ENCODE results near the gene DOCK2.
"Not testable (repeated sequence)": the region's sequence is repeated elsewhere in the genome, so short reads cannot be mapped to it uniquely, and the experiment has no call there.

DOCK2 gene

DNA sequence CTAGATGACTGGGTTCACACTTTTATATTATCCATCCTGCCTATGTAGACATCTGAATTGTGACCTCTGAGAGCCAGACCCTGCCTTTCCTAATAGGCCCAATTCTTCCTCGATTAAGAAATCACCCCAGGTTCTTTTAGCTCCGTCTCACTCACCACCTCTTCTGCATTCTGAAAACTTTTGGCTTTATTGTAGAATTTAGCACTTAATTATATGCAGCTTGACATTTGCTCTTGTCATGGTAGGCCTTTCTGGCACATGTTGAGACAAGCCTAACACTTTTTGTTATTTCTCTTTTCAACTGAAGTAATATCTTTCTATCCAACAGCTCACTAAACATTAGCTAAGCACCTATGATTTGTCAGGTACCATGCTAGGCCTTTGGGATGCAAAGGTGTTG is 180.0 kb downstream of the DOCK2 start:
- no peak for DNase-seq (ENCODE audit: low spot score)

DNA sequence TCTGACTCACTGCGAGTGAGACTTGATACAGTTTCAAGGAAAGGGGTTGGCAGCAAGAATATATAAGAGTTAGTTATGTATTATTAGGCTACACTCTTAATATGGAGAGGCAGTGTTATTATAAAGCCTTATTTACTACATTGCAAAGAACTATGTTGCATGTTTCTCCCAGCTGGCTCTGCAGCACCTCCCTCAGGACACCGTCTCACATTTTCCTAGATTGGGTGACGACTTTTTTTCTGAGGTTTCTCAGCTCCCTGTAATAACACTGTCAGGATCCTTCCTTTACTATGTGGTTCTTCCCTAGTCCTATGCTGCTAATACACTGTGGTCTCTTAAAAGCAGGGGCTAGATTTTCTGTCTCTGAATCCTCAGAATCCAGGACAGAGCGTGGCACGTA is 189.5 kb downstream of the DOCK2 start:
- no peak for DNase-seq (ENCODE audit: low spot score)

DNA sequence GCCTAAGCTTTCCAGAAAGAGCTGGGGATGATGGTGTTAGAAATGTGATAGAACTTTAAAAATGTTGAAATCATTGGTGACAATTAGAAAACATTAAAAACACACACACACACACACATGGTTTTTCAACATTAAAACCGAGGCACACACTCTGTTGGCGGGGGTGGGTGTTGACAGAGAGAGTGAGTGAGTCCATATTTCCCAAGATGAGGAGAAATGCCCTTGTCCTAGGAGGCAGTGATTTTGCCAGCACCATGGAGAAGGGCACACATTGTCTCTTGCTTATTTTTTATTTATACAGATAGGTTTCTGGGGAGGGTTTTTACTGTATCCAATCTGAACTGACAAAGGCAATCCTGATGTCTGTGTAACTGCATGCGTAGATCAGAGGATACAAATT is 190.7 kb downstream of the DOCK2 start:
- DNase-seq (ENCODE audit: low spot score) = peak; percentile 14

DNA sequence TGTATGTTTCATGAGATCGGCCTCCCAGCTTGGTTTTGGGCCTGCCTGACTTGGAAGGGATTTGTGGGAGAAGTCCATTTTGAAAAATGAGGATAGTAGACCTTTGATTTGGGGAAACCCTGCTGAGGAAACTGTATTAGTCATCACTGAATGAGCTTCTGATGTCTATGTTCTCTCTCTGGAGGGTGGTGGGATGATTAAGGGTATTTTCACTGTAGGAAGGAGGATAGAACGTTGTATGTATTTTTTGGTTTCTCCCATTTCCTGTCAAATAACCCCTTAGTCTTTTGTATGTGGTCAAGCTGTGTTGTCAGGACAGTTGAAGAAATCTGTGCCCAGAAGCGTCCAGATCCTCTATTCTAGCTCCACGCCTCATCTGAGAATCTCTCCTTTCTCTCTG is 191.3 kb downstream of the DOCK2 start:
- no peak for DNase-seq (ENCODE audit: low spot score)

DNA sequence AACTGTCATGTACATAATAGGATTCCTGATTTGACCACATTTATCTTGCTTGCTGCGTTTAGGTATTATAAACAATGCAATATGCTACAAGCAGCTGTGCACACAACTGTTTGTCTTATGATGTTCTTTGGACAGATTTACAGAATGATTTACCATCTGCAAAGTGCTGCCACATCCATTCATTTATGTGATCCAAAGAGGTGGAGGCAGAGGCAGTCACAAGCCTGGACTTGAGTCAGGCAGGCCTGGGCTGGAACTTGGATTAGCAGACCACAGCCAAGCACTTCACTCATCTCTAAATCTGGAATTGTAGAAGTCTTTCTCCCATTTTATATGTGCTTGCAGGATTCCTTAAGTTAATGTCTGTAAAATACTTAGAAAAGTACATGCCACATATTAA is 194.3 kb downstream of the DOCK2 start:
- no peak for DNase-seq (ENCODE audit: low spot score)

DNA sequence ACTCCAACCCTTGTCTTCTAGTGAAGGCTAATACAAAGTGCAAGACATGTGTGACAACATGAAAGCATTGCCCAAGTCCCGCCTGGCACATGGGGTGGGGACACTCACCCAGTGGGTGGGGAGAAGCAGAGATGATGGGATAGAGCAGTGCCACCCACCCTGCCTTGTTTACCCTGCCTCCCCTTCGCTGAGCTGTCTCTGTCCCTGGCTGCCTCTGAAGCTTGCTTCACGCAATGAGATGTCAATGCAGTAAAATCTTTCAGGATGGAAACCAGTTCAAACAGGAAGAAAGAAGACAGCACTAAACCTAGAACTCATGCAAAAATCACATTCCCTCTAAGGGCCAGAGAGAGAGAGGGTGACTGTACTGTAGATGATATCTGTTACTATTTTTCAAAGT is 195.2 kb downstream of the DOCK2 start:
- no peak for DNase-seq (ENCODE audit: low spot score)

DNA sequence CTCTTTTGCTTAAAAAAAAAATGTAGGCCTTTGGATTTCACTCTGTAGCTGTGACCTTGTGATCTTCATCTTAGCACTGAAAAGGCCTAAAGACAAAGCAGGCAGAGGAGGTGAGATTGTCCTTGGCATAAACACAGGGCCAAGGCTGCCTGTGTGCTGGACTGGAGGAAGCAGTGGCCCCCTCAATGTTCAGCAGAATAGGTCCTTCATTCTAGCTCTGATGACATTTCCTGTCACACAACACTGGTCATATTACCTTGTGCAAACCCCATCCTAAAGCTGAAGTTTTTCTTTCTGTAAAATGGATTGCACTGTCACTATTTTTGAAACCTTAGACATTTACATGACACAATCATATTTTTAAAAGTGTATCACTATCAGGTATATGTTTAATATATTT is 195.8 kb downstream of the DOCK2 start:
- DNase-seq (ENCODE audit: low spot score) = no peak

DNA sequence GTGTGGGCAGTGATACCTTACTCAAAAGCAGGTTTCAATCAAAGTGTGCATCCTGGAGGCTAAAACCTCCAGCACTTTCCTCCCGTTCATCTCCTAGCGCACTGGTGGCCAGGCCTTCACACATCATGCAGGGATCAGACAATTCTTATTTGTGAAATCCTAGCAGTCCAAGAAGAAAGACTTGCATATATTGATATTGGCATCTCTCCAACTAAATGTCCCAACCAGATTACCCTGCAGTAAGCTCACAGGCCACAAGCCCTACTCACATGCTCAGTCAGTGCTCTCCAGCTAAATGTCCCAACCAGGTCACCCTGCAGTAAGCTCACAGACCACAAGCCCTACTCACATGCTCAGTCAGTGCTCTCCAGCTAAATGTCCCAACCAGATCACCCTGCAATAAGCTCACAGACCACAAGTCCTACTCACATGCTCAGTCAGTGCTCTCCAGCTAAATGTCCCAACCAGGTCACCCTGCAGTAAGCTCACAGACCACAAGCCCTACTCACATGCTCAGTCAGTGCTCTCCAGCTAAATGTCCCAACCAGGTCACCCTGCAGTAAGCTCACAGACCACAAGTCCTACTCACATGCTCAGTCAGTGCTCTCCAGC is 196.7 kb downstream of the DOCK2 start:
- DNase-seq (ENCODE audit: low spot score) = not testable (repeated sequence)

DNA sequence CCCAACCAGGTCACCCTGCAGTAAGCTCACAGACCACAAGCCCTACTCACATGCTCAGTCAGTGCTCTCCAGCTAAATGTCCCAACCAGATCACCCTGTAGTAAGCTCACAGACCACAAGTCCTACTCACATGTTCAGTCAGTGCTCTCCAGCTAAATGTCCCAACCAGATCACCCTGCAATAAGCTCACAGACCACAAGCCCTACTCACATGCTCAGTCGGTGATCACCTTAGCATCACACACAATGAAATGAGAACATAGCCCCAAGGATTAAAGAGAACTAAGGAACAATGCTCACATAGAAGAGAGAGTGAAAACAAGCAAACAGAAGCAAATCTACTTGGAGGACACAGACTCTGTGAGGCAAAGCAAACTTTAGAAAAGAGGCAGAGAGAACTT is 197.5 kb downstream of the DOCK2 start:
- not testable (repeated sequence) for DNase-seq (ENCODE audit: low spot score)

DNA sequence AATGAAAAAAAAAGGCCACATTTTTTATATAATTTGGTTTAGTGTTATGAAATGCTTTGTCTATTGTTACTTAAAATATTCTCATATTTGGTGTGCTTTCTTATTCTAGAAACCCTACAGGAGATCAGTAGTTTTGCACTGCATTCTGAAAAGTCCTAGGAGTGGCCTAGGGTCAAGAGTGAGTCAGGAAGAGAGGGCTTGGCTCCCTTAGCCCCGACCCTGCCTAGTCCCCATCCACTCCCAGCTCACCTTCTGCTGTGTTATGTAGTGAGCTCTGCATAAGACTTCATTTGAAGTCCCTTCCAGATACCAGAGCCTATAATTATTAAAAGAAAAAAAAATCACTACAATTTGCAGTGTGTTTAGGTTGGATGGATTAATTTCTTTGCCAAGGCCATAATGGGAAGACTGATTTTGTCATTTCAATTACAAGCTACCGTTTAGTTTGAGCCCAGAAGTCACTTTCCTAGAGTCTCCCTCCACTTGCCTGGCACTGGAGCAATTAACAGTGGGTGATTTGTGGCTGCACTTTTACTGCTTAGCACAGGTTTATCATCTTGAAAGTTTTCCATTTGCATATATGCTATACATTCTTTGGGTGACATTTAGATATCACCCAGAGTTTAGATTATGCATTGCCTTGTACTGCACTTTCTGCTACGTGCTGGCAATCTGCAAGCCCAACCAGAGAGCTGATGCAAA is 199.9 kb downstream of the DOCK2 start:
- no peak for DNase-seq (ENCODE audit: low spot score)

DNA sequence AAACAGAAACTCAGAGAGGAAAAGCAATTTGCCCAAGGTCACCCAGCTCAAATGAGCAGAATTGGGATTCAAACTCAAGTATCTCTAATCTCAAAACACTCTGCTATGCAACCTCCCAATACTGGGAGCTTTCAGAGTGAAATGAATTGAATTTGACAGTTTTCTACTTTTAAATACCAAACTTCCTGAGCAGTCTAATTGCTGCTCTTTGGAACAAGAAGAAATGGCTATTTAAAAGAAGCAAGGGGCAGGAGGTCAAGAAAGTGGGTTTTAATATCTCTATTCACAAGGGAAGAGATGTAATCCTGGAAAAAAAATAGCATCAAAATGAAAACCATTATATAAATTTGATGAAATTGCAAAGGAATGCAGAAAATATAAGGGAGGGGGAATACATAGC is 200.6 kb downstream of the DOCK2 start:
- no peak for DNase-seq (ENCODE audit: low spot score)

DNA sequence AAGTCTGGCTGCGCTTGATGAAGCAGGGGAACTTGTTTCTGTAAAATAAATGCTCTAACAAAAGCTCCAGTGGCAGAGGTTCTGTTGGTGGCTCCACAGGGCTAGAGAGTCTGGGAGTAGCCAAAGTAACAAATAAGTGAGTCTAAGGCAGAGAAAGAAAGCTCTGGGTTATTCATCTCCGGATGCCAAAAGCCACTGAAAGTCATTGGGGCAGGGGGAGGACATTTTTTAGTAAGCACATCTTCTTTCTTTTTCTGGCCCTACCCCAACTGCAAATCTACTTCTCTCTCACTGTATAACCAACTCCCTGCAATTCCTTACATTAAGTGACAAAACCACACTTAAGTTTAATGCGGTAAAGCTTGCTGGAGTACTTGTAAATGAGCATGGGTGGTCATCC is 201.6 kb downstream of the DOCK2 start:
- no peak for DNase-seq (ENCODE audit: low spot score)

DNA sequence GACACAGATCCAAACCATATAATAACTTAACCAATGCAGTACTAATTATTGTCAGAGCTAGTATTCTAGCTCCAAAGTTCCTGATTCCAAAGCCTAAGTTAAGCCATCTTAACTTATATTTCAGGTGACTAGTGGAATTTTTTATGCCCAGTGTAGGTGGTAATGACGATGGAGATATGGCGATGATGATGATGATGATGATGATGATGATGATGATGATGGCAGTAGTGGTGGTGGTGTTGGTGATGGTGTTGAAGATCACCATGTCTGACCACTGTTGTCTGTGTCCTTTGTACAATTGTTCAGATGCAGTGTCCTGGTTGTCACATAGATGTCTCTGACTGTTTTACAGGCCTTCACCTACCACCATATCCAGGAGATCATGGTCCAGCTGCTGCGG is 203.3 kb downstream of the DOCK2 start:
- DNase-seq (ENCODE audit: low spot score) = no peak

DNA sequence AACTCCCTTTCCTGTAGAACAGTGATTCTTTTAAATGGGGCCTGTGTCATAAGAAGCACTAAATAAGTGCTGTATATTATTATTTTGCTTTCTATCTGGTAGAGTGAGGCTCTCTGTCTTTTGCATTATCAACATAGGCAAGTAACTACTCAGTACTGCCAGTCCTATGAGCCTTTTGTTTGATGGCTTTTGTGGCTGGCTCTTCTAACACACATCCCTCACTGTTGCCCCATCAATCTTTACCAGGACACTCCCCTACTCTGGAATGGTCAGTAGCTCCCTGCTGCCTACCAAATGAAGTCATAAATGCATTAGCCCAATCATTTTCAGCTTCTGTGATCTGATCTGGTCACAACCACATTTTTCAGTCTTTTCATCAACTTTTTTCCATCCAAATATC is 205.6 kb downstream of the DOCK2 start:
- no peak for DNase-seq (ENCODE audit: low spot score)

DNA sequence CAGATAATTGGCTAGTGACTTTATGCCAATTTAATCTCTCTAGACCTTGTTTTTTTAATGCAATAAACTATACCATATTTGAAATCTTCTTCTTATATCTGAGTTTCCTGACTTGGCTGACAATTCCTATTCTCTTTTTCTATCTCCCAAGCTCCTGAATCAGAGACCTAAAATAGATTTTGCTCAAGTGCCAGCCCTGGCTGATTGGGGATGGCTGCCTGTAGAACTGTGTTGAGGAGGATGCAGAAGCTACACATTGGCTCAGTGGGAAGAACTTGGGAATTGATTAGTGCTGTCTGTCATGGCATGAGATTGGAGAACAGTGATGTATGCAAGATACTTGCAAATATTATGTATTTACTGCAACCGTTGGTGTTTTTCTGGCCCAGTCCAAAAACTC is 210.4 kb downstream of the DOCK2 start:
- DNase-seq (ENCODE audit: low spot score) = no peak

DNA sequence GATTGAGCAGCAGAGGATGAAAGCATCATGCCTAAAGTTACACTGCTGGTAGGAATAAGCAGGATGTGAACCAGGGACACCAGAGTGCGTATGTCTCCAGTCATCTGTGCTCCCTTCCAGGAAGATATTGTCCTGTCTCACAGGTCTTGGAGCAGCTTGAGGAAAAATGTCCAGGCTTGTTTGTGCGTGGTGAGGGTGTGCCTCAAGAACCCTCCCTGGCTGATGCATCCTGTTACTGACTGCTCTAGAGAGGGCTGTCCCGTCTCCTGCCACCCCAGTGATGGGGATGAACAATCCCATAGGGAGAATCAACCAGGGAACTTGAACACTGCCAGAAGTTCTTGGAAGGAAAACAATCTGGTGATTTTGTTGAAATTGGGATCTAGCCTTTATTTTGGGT is 211.2 kb downstream of the DOCK2 start:
- DNase-seq (ENCODE audit: low spot score) = no peak

DNA sequence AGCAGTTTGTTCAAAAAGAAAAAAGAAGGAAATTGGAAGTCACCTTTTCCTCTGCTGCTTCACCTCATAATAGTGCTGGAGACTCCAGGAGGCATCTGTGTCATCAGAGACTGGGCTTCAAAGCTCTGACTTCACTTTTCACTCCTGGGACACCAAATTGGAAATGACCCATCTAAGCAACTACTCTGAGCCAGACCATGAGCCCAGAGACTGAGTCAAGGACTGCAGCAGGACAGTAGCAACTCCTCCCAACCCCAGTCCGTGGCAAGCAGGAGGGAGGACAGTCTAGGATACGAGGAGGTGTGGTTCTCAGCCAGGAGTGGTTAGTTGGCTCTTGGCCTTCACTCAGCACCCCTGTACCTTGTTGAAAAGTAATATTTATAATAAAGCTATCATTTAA is 211.7 kb downstream of the DOCK2 start:
- DNase-seq (ENCODE audit: low spot score) = no peak

DNA sequence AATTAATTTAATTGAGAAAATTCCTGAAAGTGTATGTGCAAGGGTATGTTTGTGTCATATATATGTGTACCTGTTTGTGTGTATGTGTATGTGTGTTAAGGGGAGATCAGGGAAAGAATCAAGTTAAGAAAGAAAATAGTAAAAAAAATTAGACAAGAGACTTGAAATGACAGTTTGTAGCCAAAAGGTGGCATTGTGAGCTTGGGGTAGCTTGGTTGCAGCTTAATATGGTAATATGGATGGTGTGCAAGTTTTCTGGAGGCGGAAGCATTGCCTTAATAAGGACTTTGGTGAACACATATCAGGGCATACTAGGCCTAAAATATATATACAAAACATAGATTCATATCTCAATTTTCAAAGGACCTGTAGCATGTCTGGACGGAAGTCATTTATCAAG is 213.3 kb downstream of the DOCK2 start:
- DNase-seq (ENCODE audit: low spot score) = no peak

DNA sequence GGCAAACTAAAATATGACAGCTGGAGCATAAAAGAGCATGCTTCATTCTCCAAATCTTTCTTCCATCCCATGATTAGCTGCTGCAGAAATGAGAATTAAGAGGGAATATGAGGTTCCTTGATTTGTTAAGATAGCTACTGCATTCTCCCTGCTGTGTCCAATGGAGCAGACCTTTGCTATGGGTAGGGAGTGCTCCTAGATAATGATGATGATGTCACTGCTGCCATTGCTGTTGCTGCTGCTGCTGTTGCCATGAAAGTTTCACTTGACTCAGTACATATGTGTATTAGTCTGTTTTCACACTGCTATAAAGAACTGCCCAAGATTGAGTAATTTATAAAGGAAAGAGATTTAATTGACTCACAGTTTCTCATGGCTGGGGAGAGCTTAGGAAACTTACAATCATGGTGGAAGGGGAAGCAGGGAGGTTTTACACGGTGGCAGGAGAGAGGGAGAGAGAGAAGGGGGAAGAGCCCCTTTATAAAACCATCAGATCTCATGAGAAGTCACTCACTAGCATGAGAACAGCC is 214.3 kb downstream of the DOCK2 start:
- DNase-seq (ENCODE audit: low spot score) = no peak

DNA sequence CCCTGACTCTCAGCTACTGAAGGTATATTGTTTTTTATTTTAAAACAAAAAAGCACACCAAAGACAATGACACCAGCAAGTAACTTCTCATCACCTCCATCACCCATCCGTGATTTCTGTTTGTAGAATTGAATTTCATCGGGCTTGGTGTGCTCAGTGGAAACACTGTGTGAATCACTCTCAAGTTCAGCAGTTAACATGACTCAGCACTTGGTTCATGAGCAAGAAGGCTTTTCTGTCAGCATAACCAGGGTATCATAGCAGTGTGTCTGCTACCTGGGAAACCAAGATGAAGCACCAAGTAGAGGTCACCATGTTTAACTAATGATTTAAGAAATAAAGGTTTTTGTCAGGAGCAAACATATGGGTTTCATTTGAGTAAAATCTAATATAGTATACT is 219.5 kb downstream of the DOCK2 start:
- DNase-seq (ENCODE audit: low spot score) = peak; percentile 85

DNA sequence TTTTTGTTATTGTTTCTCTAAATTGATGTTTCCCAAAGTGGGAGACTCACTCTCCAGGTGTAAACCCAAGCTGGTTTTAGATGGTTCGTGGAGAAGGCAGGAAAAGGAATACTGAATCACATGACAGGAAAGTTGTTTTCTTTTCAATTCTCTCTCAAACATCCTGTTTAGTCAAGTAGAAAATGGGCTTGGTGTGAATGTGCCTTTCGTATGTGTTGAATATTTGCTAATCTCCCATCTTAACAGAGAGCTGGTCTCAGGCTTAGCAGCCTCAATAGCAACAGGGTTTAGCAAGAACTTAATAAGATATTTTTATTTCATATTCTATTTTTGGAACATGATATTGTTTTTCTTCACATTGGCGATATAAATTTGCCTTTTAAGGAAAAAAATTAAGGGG is 223.5 kb downstream of the DOCK2 start:
- no peak for DNase-seq (ENCODE audit: low spot score)

DNA sequence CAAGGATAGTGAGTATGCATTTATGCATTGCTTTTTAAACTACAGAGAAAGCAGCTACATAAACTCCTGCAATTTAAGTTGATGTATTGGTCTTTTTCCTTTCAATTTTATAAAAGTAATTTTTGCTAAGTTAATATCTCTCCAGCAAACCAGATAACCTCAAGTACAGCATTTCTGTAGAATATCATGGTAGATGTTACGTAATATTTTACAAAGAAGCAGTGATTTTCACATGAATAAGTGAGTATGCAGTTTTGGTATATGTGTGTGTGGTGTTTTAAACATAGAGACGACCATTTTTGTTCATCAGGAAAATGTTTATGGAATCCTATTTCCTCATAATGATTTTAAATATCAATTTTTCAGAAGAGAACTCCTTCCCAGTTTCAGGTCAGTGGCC is 224.4 kb downstream of the DOCK2 start:
- DNase-seq (ENCODE audit: low spot score) = no peak

DNA sequence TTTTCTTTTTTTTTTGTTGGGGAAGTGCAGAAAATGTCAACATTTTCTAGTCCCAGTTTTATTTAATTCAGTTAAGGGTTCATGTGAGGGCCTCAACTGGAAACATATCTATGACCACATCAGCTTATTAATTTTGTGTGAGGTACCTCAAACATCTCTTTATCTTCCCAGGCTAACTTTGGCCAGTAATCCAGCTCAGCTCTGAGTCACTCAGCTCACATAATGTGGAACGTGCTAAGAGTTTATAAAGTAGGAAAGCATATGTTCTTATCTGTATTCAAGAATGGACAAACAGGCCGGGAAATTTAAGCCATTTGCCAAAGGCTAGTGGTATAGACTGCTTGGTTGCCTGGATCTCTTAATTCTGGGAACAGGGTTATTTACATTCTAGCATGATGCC is 224.9 kb downstream of the DOCK2 start:
- peak; percentile 38 for DNase-seq (ENCODE audit: low spot score)

DNA sequence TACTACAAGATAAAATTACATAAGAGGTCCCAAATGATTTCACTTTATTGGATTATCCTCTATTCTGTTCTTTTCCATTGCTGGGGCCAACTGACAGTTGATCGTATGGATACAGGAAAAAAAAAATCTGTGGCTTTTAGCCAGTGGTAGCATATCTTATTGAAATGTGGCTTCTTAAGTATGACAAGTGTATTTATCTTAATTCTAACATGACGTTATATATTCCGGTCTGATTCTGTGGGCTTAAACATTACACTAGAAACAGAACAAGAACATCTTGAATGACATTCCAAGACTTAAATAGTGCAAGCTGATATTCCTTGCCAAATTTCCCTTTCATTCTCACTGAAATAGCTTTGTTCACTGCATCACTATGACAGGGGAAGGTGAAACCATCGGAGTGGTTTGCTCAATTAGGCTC is 225.3 kb downstream of the DOCK2 start:
- no peak for DNase-seq (ENCODE audit: low spot score)
